ENCODE results near the gene TUBB4A.

TUBB4A gene

GRCh38 chr19:6466526-6467248, 35.4 kb downstream of the TUBB4A start:
- DNase-seq (ENCODE audit: low spot score), result no peak

- DNase-seq (ENCODE audit: low spot score), result no peak
These were observed 36.4 kb downstream of the TUBB4A start for GRCh38 chr19:6465663-6466062.

- no peak for DNase-seq (ENCODE audit: low spot score)
These were observed 37.1 kb downstream of the TUBB4A start for GRCh38 chr19:6465006-6465405.

- peak; percentile 54 for DNase-seq (ENCODE audit: low spot score)
These were observed 37.8 kb downstream of the TUBB4A start, which contains the start of gene CRB3 for GRCh38 chr19:6464070-6464873. Gene CRB3, plus strand, starts transcription at chr19:6464271. Its CDS starts 431 bp downstream, at chr19:6464702.

- DNase-seq (ENCODE audit: low spot score), result peak; percentile 98
These were observed 41.8 kb downstream of the TUBB4A start for GRCh38 chr19:6460099-6460884.

- DNase-seq (ENCODE audit: low spot score), result peak; percentile 57
These were observed 42.6 kb downstream of the TUBB4A start, which contains the start of gene SLC25A23 for GRCh38 chr19:6459262-6460098. Gene SLC25A23, minus strand, starts transcription at chr19:6459792. Its CDS starts 164 bp downstream, at chr19:6459628.

GRCh38 chr19:6458695-6459261, 43.3 kb downstream of the TUBB4A start:
- DNase-seq (ENCODE audit: low spot score), result no peak

- DNase-seq (ENCODE audit: low spot score), result no peak
These were observed 44.0 kb downstream of the TUBB4A start for GRCh38 chr19:6457958-6458694.

GRCh38 chr19:6455924-6456323, 46.2 kb downstream of the TUBB4A start:
- no peak for DNase-seq (ENCODE audit: low spot score)

GRCh38 chr19:6453951-6454565, 48.1 kb downstream of the TUBB4A start:
- no peak for DNase-seq (ENCODE audit: low spot score)

GRCh38 chr19:6452899-6453298, 49.2 kb downstream of the TUBB4A start:
- no peak for DNase-seq (ENCODE audit: low spot score)

GRCh38 chr19:6452223-6452614, 49.9 kb downstream of the TUBB4A start:
- no peak for DNase-seq (ENCODE audit: low spot score)

GRCh38 chr19:6451583-6452222, 50.4 kb downstream of the TUBB4A start:
- DNase-seq (ENCODE audit: low spot score), result no peak

- no peak for DNase-seq (ENCODE audit: low spot score)
These were observed 51.9 kb downstream of the TUBB4A start for GRCh38 chr19:6450166-6450565.

GRCh38 chr19:6448045-6448444, 54.1 kb downstream of the TUBB4A start:
- DNase-seq (ENCODE audit: low spot score), result no peak

GRCh38 chr19:6446452-6446851, 55.7 kb downstream of the TUBB4A start:
- DNase-seq (ENCODE audit: low spot score), result no peak

Measured in CD4-positive, alpha-beta T cell treated with Interleukin-15 for 4 hours (primary cell).